SJSA1 (cell line): Measurements from ENCODE around the gene ANKRD33. TPM values are rescaled to one million over a fixed set of nuclear protein-coding genes. Genes with fewer than 3 reads are reported as not detected.
"Not testable (repeated sequence)": the region's sequence is repeated elsewhere in the genome, so short reads cannot be mapped to it uniquely, and the experiment has no call there.

Experiments
- DNase-seq, 2 experiments: peaks; one replicate each; pipeline ENCODE4 v3.0.0-alpha.2; 2015 to 2020; ENCODE audit warnings: low spot score in 2 of 2, low read depth in 1 of 2
- H3K27ac ChIP-seq: fragments of 250-450 bp; sonication (Bioruptor Pico); 2 replicates; pipeline ENCODE4 v1.5.1; 2020; ENCODE audit warnings: mild to moderate bottlenecking, moderate library complexity
- H3K27me3 ChIP-seq: fragments of 250-450 bp; sonication (Bioruptor Pico); replicated peaks from 2 replicates; pipeline ENCODE4 v1.5.1; 2020; ENCODE audit warnings: mild to moderate bottlenecking, moderate library complexity
- H3K36me3 ChIP-seq: fragments of 250-450 bp; sonication (Bioruptor Pico); 2 replicates; pipeline ENCODE4 v1.5.1; 2020; ENCODE audit warnings: mild to moderate bottlenecking
- H3K4me1 ChIP-seq: fragments of 250-450 bp; sonication (Bioruptor Pico); replicated peaks from 2 replicates; pipeline ENCODE4 v1.6.1; 2021; ENCODE audit warnings: mild to moderate bottlenecking
- H3K4me3 ChIP-seq: fragments of 250-450 bp; sonication (Bioruptor Pico); 2 replicates; pipeline ENCODE4 v1.5.1; 2020; ENCODE audit warnings: mild to moderate bottlenecking
- H3K9me3 ChIP-seq: fragments of 250-450 bp; sonication (Bioruptor Pico); replicated peaks from 2 replicates; pipeline ENCODE4 v1.5.1; 2020; ENCODE audit warnings: mild to moderate bottlenecking
- total RNA-seq: library from RNA; depleted of rRNA; stranded (reverse); fragments of >200 nt; shearing (Covaris generic); gene quantifications from 2 replicates; pipeline ENCODE4 v1.2.3, GENCODE V29; 2014

ANKRD33 gene
- total RNA-seq, 1 experiment from 2014 or later, result not detected

GRCh38 chr12:51874486-51874885, 13.4 kb upstream of the ANKRD33 start:
- no peaks in the 10 kb centered on the region for H3K9me3 ChIP-seq
- no peaks in the 10 kb centered on the region for H3K4me1 ChIP-seq
- peaks cover 19% of the 10 kb centered on the region for H3K27me3 ChIP-seq
- H3K36me3 ChIP-seq, result no peaks in the 10 kb centered on the region
- no peak overlapping the region for H3K4me3 ChIP-seq
- DNase-seq, result no peak
- no peak overlapping the region for H3K27ac ChIP-seq

DNA sequence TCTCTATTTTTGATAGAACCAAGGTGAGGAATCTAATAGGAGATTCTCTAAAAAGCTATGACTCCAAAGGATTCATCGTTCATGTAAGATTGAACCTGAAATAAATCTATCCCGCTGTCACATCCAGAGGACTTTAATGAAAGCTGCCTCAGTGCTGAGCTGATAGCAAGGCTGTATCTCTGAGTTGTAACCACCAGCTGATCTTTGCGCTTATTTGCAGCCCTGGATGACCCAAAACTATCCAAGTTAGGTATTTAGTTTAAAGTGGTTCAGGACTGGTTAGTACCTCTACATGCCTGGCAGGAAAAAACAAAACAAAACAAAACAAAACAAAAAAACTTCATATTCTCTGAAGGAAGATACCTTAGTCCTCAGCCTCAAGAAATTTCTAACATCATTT, 8.8 kb upstream of the ANKRD33 start:
- H3K4me3 ChIP-seq, result no peak overlapping the region
- no peaks in the 10 kb centered on the region for H3K4me1 ChIP-seq
- no peak for DNase-seq
- H3K9me3 ChIP-seq, result no peaks in the 10 kb centered on the region
- no peak overlapping the region for H3K27ac ChIP-seq
- no peaks in the 10 kb centered on the region for H3K36me3 ChIP-seq
- 0 out of 2 replicates have a peak, but pooled peaks cover 7% of the 10 kb centered on the region for H3K27me3 ChIP-seq

- Histone ChIP-seq H3K4me1 (no peaks in the 10 kb centered on the region), H3K27ac (no peak overlapping the region), H3K36me3 (no peaks in the 10 kb centered on the region), H3K9me3 (no peaks in the 10 kb centered on the region; the same call in 1 of the 2 replicates), H3K27me3 (0 out of 2 replicates have a peak, but pooled peaks cover 5% of the 10 kb centered on the region), H3K4me3 (no peak overlapping the region)
- DNase-seq, result no peak
These were observed 4.6 kb upstream of the ANKRD33 start for GRCh38 chr12:51883295-51883694.

GRCh38 chr12:51883998-51884675, 3.8 kb upstream of the ANKRD33 start:
- Histone ChIP-seq H3K27ac (no peak overlapping the region), H3K36me3 (no peaks in the 10 kb centered on the region), H3K4me3 (no peak overlapping the region), H3K27me3 (0 out of 2 replicates have a peak, but pooled peaks cover under 1% of the 10 kb centered on the region), H3K9me3 (no peaks in the 10 kb centered on the region; the same call in 1 of the 2 replicates), H3K4me1 (no peaks in the 10 kb centered on the region)
- no peak for DNase-seq

DNA sequence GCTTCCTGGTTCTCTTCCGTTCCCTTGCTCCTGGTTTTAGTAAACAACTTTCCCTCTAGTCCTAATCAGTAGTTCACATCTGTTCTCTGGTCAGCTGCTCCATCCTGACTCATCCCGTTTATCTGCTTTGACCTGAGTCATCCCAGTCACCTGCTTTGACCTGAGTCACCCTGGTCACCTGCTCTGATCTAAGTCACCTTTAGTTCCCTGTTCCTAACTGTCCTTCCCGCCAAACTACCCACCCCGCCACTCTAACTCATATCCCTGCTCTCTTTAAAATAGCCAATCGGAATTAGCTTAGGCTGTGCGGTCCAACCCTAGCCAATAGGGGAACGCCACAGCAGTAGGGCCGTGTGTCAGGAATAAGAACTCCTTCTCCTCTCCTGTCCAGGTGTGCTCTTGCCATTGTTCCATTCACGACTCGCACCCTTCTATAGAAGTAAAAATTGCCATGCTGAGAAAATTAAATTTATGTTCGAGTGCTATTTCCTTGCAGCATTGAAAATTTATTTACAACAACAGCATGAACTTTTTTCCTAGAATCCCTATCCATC, 3.1 kb upstream of the ANKRD33 start:
- Histone ChIP-seq H3K27me3 (no peaks in the 10 kb centered on the region), H3K4me3 (no peak overlapping the region), H3K27ac (no peak overlapping the region), H3K9me3 (no peaks in the 10 kb centered on the region; the same call in 1 of the 2 replicates), H3K4me1 (no peaks in the 10 kb centered on the region), H3K36me3 (no peaks in the 10 kb centered on the region)
- no peak for DNase-seq

DNA sequence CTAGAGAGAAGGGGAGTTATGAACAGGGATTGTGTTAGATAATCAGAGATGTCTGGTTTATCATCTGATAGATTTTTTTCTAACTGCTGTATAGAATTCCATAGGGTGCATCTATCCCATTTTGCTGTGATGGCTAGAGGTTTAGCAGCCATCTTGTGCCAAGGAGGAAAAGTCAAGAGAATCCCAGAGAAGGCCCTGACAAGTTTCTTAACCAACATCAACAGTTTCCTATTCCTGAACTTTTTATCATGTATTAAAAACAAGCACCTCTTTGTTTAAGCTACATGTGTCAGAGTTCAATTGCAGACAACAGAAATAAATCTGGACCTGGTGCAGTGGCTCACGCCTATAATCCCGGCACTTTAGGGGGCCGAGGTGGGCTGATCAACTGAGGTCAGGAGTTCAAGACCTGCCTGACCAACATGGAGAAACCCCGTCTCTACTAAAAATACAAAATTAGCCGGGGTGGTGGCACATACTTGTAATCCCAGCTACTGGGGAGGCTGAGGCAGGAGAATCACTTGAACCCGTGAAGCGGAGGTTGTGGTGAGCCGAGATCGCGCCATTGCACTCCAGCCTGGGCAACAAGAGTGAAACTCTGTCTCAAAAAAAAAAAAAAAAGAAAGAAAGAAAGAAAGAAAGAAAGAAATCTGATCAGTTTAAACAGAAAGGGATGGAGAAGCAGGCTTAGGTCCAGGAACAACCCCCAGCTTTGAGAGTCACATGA, 2.4 kb upstream of the ANKRD33 start:
- H3K4me1 ChIP-seq, DNase-seq, H3K27me3 ChIP-seq, H3K4me3 ChIP-seq, H3K9me3 ChIP-seq, H3K27ac ChIP-seq, H3K36me3 ChIP-seq: not testable (repeated sequence)

DNA sequence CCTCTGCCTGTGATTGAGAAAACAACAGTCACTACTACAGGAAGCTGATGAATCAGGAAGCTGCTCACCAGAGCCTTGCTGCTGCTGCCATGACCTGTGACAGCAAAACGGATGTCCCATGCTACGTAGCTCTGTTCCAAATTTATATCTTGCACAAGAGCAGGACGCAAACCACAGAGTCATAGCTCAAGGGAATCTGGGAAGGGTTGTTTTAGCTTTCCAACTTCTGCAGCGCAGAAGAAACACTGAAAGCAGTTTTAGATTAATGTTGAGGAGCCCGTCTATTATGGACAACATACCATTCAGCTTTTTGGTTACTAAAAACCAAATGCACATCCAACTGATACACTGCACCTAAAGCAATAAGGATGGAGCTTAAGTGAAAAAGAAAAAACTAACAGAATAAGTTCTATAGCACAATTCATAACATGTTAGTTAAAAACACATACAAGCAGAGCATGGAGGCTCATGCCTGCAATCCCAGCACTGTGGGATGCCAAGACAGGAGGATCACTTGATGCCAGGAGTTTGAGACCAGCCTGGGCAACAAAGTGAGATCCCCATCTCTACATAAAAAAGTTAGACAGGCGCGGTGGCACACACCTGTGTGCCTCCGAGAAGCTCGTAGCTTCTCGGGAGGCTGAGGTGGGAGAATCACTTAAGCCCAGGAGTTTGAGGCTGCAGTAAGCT, 1.7 kb upstream of the ANKRD33 start:
- Histone ChIP-seq H3K9me3 (no peaks in the 10 kb centered on the region; the same call in 1 of the 2 replicates), H3K36me3 (no peaks in the 10 kb centered on the region), H3K4me3 (no peak overlapping the region), H3K27ac (no peak overlapping the region), H3K4me1 (no peaks in the 10 kb centered on the region), H3K27me3 (no peaks in the 10 kb centered on the region)
- DNase-seq, result no peak

- no peak overlapping the region for H3K27ac ChIP-seq
- H3K27me3 ChIP-seq, result no peaks in the 10 kb centered on the region
- H3K4me3 ChIP-seq, result no peak overlapping the region
- H3K9me3 ChIP-seq, result no peaks in the 10 kb centered on the region; the same call in 1 of the 2 replicates
- DNase-seq, result no peak
- no peaks in the 10 kb centered on the region for H3K36me3 ChIP-seq
- no peaks in the 10 kb centered on the region for H3K4me1 ChIP-seq
These were observed 663 bp downstream of the ANKRD33 start for GRCh38 chr12:51888316-51889215.

DNA sequence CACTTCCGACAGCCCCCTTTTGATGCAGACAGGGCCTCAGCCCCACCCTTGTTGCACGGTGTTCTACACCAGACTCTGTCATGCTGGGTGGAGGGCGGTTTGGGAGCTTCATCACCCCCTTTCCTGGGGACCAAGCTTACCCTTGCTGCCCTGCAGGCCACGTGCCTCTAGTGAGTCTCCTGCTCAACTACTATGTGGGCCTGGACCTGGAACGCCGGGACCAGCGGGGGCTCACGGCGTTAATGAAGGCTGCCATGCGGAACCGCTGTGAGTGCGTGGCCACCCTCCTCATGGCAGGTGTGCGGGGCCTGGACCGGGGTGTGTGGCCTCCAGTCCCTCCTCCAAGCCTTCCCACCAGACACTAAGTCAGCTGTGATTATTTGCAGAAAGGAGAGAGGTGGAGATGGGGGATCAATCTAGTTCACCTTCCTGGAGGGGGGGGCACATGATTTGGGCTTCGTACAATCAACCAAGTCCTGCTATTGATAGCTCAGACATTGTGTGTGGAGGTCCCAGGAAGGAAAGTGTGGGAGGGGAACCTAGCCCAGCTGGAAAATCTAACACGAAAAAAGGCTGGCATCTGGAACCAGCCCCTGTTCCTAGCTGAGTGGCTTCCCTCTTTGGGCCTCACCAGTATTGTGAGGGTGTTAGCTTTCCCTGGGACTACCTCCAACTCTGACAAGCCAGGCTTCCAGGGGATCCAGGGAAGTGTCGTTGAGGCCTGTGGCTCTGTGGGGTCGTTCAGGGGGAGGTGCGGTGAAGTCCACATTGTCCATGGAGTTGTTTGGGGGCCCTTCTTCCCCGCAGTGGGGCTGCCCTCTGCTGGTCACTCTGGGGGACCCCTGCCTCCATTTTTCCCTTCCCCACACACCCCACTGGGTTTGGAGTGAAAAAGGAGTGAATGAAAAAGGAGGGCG, 1.6 kb downstream of the ANKRD33 start:
- DNase-seq, result no peak

GRCh38 chr12:51890133-51890464, 2.2 kb downstream of the ANKRD33 start:
- DNase-seq, result no peak
- no peaks in the 10 kb centered on the region for H3K36me3 ChIP-seq
- H3K27me3 ChIP-seq, result no peaks in the 10 kb centered on the region
- H3K9me3 ChIP-seq, result no peaks in the 10 kb centered on the region; the same call in 1 of the 2 replicates
- H3K4me1 ChIP-seq, result peaks cover under 1% of the 10 kb centered on the region; the same call in 1 of the 2 replicates
- H3K27ac ChIP-seq, result no peak overlapping the region
- H3K4me3 ChIP-seq, result no peak overlapping the region

More for the DNA sequence above, 1.6 kb downstream of the ANKRD33 start:
- H3K27me3 ChIP-seq, result no peaks in the 10 kb centered on the region
- no peaks in the 10 kb centered on the region for H3K4me1 ChIP-seq
- no peaks in the 10 kb centered on the region for H3K36me3 ChIP-seq
- H3K9me3 ChIP-seq, result no peaks in the 10 kb centered on the region; the same call in 1 of the 2 replicates
- H3K27ac ChIP-seq, result no peak overlapping the region
- H3K4me3 ChIP-seq, result no peak overlapping the region

- no peaks in the 10 kb centered on the region for H3K36me3 ChIP-seq
- no peak overlapping the region for H3K4me3 ChIP-seq
- H3K27ac ChIP-seq, result no peak overlapping the region
- H3K9me3 ChIP-seq, result no peaks in the 10 kb centered on the region
- DNase-seq, result no peak
- H3K27me3 ChIP-seq, result no peaks in the 10 kb centered on the region
- H3K4me1 ChIP-seq, result peaks cover 5% of the 10 kb centered on the region; the same call in 1 of the 2 replicates
These were observed 2.7 kb downstream of the ANKRD33 start for GRCh38 chr12:51890511-51891171.

DNA sequence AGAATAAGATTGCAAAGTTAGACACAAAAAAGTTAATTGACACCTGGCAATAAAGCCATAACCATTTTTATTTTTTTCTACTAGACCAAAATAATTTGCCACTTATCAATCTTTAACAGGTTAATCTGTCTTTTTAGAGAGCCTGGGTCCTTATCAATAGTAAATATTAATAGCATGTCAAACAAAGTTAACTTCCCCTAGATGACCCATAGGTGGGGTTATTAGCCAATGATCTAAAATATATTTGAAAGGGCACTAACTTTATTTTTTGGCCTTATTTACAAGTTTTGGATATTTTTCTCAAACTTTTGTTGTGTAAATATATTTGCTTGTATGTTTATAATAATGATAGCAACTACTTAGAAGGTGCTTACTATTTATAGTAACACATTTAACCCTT, 3.9 kb downstream of the ANKRD33 start:
- H3K4me1 ChIP-seq, result peaks cover 16% of the 10 kb centered on the region
- no peak for DNase-seq
- no peak overlapping the region for H3K27ac ChIP-seq
- H3K4me3 ChIP-seq, result no peak overlapping the region
- no peaks in the 10 kb centered on the region for H3K9me3 ChIP-seq
- no peaks in the 10 kb centered on the region for H3K36me3 ChIP-seq
- no peaks in the 10 kb centered on the region for H3K27me3 ChIP-seq
